Measurements from ENCODE around the gene SGK1. TPM values are rescaled to one million over a fixed set of nuclear protein-coding genes. Genes with fewer than 3 reads are reported as not detected.

SGK1 gene
- total and polyA plus RNA-seq, 2 donors (not counting 1 experiment from before 2014, with no cell fraction given) = 37.3 to 57.8 TPM

- DNase-seq (no peak), ATAC-seq (ENCODE audit: low read depth) (no peak)
- no peaks in the 10 kb centered on the region for H4K20me1 ChIP-seq (ENCODE audit: control insufficient read depth, insufficient read depth, low read length, poor library complexity, severe bottlenecking)
- H3K36me3 ChIP-seq (replicated peaks in 1 of 2; ENCODE audit: control extremely low read depth in 1 of 2, control insufficient read depth in 1 of 2, extremely low read depth in 1 of 2, insufficient read depth in 2 of 2, low read length in 1 of 2) = no peaks in the 10 kb centered on the region
- no peak overlapping the region for H3K27ac Mint-ChIP-seq
- no peak overlapping the region for H3K4me2 ChIP-seq (replicated peaks; ENCODE audit: low read depth, low read length, poor library complexity, severe bottlenecking)
- H3K4me1 ChIP-seq (ENCODE audit: control insufficient read depth in 2 of 2, insufficient read depth in 2 of 2, low read length in 2 of 2) = peaks cover 4 to 11% of the 10 kb centered on the region in 2 donors
- H3K9ac ChIP-seq (ENCODE audit: low read length) = no peak overlapping the region
- POLR2A ChIA-PET = no interaction called here
- H3K27me3 ChIP-seq (replicated peaks in 1 of 4; ENCODE audit: control extremely low read depth in 1 of 4, control insufficient read depth in 3 of 4, insufficient read depth in 4 of 4, low read length in 3 of 4) = no peaks in the 10 kb centered on the region
- H3K9me3 Mint-ChIP-seq (ENCODE audit: insufficient read depth) = no peaks in the 10 kb centered on the region
- CTCF ChIA-PET = interaction anchor here (0.6 kb wide), 1 partner anchor 437 kb away, joined by 4 read pairs; no protein-coding TSS in a partner anchor
- H3K4me3 Mint-ChIP-seq = no peak overlapping the region
- H3K4me3 ChIP-seq (ENCODE audit: control extremely low read depth in 1 of 5, extremely low read depth in 1 of 5, insufficient read depth in 1 of 5, low read depth in 2 of 5, low read length in 4 of 5) = no peak overlapping the region
- no peak for TF ChIP-seq EZH2 (IDR thresholded peaks at IDR 0.05; ENCODE audit: borderline replicate concordance, insufficient read depth, low read depth, low read length, poor library complexity, severe bottlenecking)
- TF ChIP-seq CTCF (IDR thresholded peaks at IDR 0.05) = no peak
- intact Hi-C loops (cut with micrococcal nuclease) = no loop called here
- H2AFZ ChIP-seq (ENCODE audit: insufficient read depth, low read depth, low read length, poor library complexity, severe bottlenecking) = no peak overlapping the region
- no peaks in the 10 kb centered on the region for H3K79me2 ChIP-seq (ENCODE audit: control insufficient read depth, insufficient read depth, low read length)
- H3K9me3 ChIP-seq (ENCODE audit: control extremely low read depth in 1 of 3, control insufficient read depth in 2 of 3, insufficient read depth in 1 of 3, low read length in 2 of 3) = peaks cover 2 to 12% (median 2%) of the 10 kb centered on the region in 3 donors
- H3K27me3 Mint-ChIP-seq = no peaks in the 10 kb centered on the region
- WGBS (ENCODE audit: insufficient coverage) = no CpG with 5 or more reads among the region's 1 CpG
- H3K4me1 Mint-ChIP-seq = peaks cover 10% of the 10 kb centered on the region
- H3K27ac ChIP-seq (ENCODE audit: low read length in 2 of 2) = no peak overlapping the region
Observed at GRCh38 chr6:134204031-134204430, 113.9 kb downstream of the SGK1 start.

- no peaks in the 10 kb centered on the region for H3K9me3 Mint-ChIP-seq (ENCODE audit: insufficient read depth)
- no peaks in the 10 kb centered on the region for H3K27me3 ChIP-seq (replicated peaks in 1 of 4; ENCODE audit: control extremely low read depth in 1 of 4, control insufficient read depth in 3 of 4, insufficient read depth in 4 of 4, low read length in 3 of 4)
- no peaks in the 10 kb centered on the region for H3K27me3 Mint-ChIP-seq
- ChIA-PET POLR2A (no interaction called here), CTCF (no interaction called here)
- ATAC-seq (ENCODE audit: low read depth) (no peak), DNase-seq (no peak)
- H3K4me1 Mint-ChIP-seq = peaks cover 14% of the 10 kb centered on the region
- H2AFZ ChIP-seq (ENCODE audit: insufficient read depth, low read depth, low read length, poor library complexity, severe bottlenecking) = no peak overlapping the region
- peaks cover 2 to 12% (median 2%) of the 10 kb centered on the region in 3 donors for H3K9me3 ChIP-seq (ENCODE audit: control extremely low read depth in 1 of 3, control insufficient read depth in 2 of 3, insufficient read depth in 1 of 3, low read length in 2 of 3)
- no peak overlapping the region for H3K4me3 ChIP-seq (ENCODE audit: control extremely low read depth in 1 of 5, extremely low read depth in 1 of 5, insufficient read depth in 1 of 5, low read depth in 2 of 5, low read length in 4 of 5)
- intact Hi-C loops (cut with micrococcal nuclease) = no loop called here
- no peak for TF ChIP-seq EZH2 (IDR thresholded peaks at IDR 0.05; ENCODE audit: borderline replicate concordance, insufficient read depth, low read depth, low read length, poor library complexity, severe bottlenecking)
- no peak for TF ChIP-seq CTCF (IDR thresholded peaks at IDR 0.05)
- no peaks in the 10 kb centered on the region for H4K20me1 ChIP-seq (ENCODE audit: control insufficient read depth, insufficient read depth, low read length, poor library complexity, severe bottlenecking)
- no peak overlapping the region for H3K27ac ChIP-seq (ENCODE audit: low read length in 2 of 2)
- H3K79me2 ChIP-seq (ENCODE audit: control insufficient read depth, insufficient read depth, low read length) = no peaks in the 10 kb centered on the region
- H3K27ac Mint-ChIP-seq = no peak overlapping the region
- H3K4me3 Mint-ChIP-seq = no peak overlapping the region
- no peaks in the 10 kb centered on the region for H3K36me3 ChIP-seq (replicated peaks in 1 of 2; ENCODE audit: control extremely low read depth in 1 of 2, control insufficient read depth in 1 of 2, extremely low read depth in 1 of 2, insufficient read depth in 2 of 2, low read length in 1 of 2)
- no CpG with 5 or more reads among the region's 5 CpGs for WGBS (ENCODE audit: insufficient coverage)
- H3K9ac ChIP-seq (ENCODE audit: low read length) = no peak overlapping the region
- H3K4me1 ChIP-seq (ENCODE audit: control insufficient read depth in 2 of 2, insufficient read depth in 2 of 2, low read length in 2 of 2) = peaks cover 5 to 11% of the 10 kb centered on the region in 2 donors
- H3K4me2 ChIP-seq (replicated peaks; ENCODE audit: low read depth, low read length, poor library complexity, severe bottlenecking) = no peak overlapping the region
Observed at GRCh38 chr6:134201716-134202115, 116.2 kb downstream of the SGK1 start.
